Spleen (tissue), 11 donors: ENCODE data around the gene FUOM. TPM values are rescaled to one million over a fixed set of nuclear protein-coding genes. Genes with fewer than 3 reads are reported as not detected.
A peak's percentile ranks its signal among the peaks of the same experiment; 100 is the strongest.

ENCODE experiments used
- DNase-seq: peaks from one replicate; pipeline ENCODE4 v3.0.0-alpha.2; 2020
- H3K27ac ChIP-seq, 8 donors: fragments of 200-600 bp; sonication (generic) in 7 of 8; 1 replicate in 4 of 8; 2 replicates in 4 of 8; pipeline versions ENCODE4 v1.5.0 to v1.8.0; 2016 to 2021; ENCODE audit warnings: inconsistent platforms in 4 of 8, mild to moderate bottlenecking in 4 of 8, moderate library complexity in 1 of 8
- H3K27me3 ChIP-seq, 7 donors: fragments of 200-600 bp; sonication (generic) in 6 of 7; replicated peaks in 1 of 7; 1 replicate in 4 of 7; 2 replicates in 3 of 7; pipeline versions ENCODE4 v1.5.0 to v1.8.0; 2016 to 2021; ENCODE audit warnings: inconsistent platforms in 3 of 7, mild to moderate bottlenecking in 1 of 7
- H3K36me3 ChIP-seq, 6 donors: fragments of 200-600 bp; sonication (generic) in 5 of 6; 1 replicate in 4 of 6; 2 replicates in 2 of 6; pipeline versions ENCODE4 v1.5.0 to v1.8.0; 2016 to 2021; ENCODE audit warnings: inconsistent platforms in 2 of 6
- H3K4me1 ChIP-seq, 6 donors: fragments of 200-600 bp; sonication (generic) in 5 of 6; 1 replicate in 3 of 6; 2 replicates in 3 of 6; pipeline versions ENCODE4 v1.5.0 to v1.8.0; 2016 to 2021; ENCODE audit warnings: inconsistent platforms in 3 of 6
- H3K4me3 ChIP-seq, 8 donors: fragments of 200-600 bp; sonication (generic) in 7 of 8; 1 replicate in 4 of 8; 2 replicates in 4 of 8; pipeline versions ENCODE4 v1.5.0 to v1.8.0; 2016 to 2021; ENCODE audit warnings: inconsistent platforms in 4 of 8, mild to moderate bottlenecking in 4 of 8, moderate library complexity in 2 of 8
- H3K9me3 ChIP-seq, 8 donors: fragments of 200-600 bp; sonication (generic) in 7 of 8; 1 replicate in 4 of 8; 2 replicates in 4 of 8; pipeline versions ENCODE4 v1.5.0 to v1.8.0; 2016 to 2021; ENCODE audit warnings: inconsistent platforms in 4 of 8
- CTCF ChIP-seq, 11 experiments: fragments of 200-600 bp in 7 of 11; fragments of 450-650 bp in 4 of 11; sonication (generic) in 4 of 11; IDR thresholded peaks in 8 of 11; conservative IDR thresholded peaks in 3 of 11; 1 replicate in 7 of 11; 2 replicates in 4 of 11; pipeline versions ENCODE4 v1.4.0 to v1.8.0; 2016 to 2021; ENCODE audit warnings: antibody characterized with exemption in 11 of 11, inconsistent platforms in 4 of 11, mild to moderate bottlenecking in 1 of 11
- POLR2A ChIP-seq, 3 donors: fragments of 450-650 bp; IDR thresholded peaks; one replicate each; pipeline ENCODE4 v1.5.1; 2017; ENCODE audit warnings: antibody characterized with exemption in 3 of 3, mild to moderate bottlenecking in 1 of 3
- POLR2AphosphoS5 ChIP-seq, 3 donors: sonication (generic); formaldehyde crosslinking; IDR thresholded peaks; one replicate each; pipeline ENCODE4 v1.5.1; 2017; ENCODE audit warnings: antibody characterized with exemption in 3 of 3
- WGBS, 5 donors: extraction: QIAGEN DNeasy Blood & Tissue Kit in 3 of 5; methylation state at CpG; one replicate each; pipeline versions ENCODE4 v1.1.5 to v1.1.7; 2013 to 2018; 5-methylcytosine and 5-hydroxymethylcytosine counted together
- intact Hi-C: fragments of 100-400 bp; cut with DNase I; formaldehyde crosslinking; loops from one replicate; pipeline ENCODE4 v1.15.0; 2023; ENCODE audit warnings: low total_unique reads
- polyA plus RNA-seq, 3 donors: library from polyadenylated mRNA; stranded (reverse); fragments of 200-250 nt; gene quantifications; one replicate each; pipeline ENCODE4 v1.2.1, GENCODE V29; 2013
- total RNA-seq, 7 donors: library from RNA; depleted of rRNA in 3 of 7; stranded (reverse); fragments of >200 nt in 3 of 7; fragmentation: NEBNext Ultra II Directional in 4 of 7; extraction: Animal tissue kit (Norgen Biotek cat#: 25700) in 4 of 7; gene quantifications; one replicate each; pipeline versions ENCODE4 v1.1.0 to v1.2.1, GENCODE V29; 2016 to 2021
- donor health status: healthy with polysubstance abuse.
- donor health status: DM: no; HTN: no; CAD: no; lungs with moderate emphysema.
- donor health status: DM: no; HTN: no; CAD: no.
- donor health status: Bipolar disorder and iron deficiency.
- donor health status: healthy.
- donor health status: DM: no; HTN: no; CAD: no.
- donor health status: DM: yes; HTN: yes; CAD: no.

The FUOM gene
- total and polyA plus RNA-seq, 10 donors = 25.3 to 79.6 (median 34.6) TPM

- Histone ChIP-seq H3K4me3 (peak overlapping the region; percentile 67 to 94 (median 86)), H3K27me3 (no peaks in the 10 kb centered on the region), H3K36me3 (peaks cover 0 to 48% (median 34%) of the 10 kb centered on the region in 6 donors), H3K9me3 (no peaks in the 10 kb centered on the region), H3K4me1 (peaks cover 22 to 79% (median 55%) of the 10 kb centered on the region in 6 donors), H3K27ac (peak overlapping the region; percentile 83 to 94 (median 86))
- TF ChIP-seq CTCF (IDR thresholded peaks at IDR 0.05 in 8 of 11, conservative IDR thresholded peaks at IDR 0.05 in 3 of 11) (no peak), POLR2AphosphoS5 (IDR thresholded peaks at IDR 0.05) (no peak), POLR2A (IDR thresholded peaks at IDR 0.05) (no peak)
- no peak for DNase-seq
- intact Hi-C loops = no loop called here
- 27 to 39% (median 32%) methylated on average over 20 to 21 of the region's 21 CpGs for WGBS, 5 donors
These were observed 37.0 kb upstream of the FUOM start for GRCh38 chr10:133394801-133395221.

GRCh38 chr10:133394064-133394663, 36.3 kb upstream of the FUOM start, which contains the start of gene MTG1:
MTG1 (plus strand) TSS chr10:133394157; CDS start chr10:133394221, 64 bp downstream.
- WGBS, 5 donors = 0 to 1% (median 1%) methylated on average over 16 to 68 of the region's 69 CpGs
- intact Hi-C loops = no loop called here
- Histone ChIP-seq H3K4me1 (peaks cover 27 to 79% (median 61%) of the 10 kb centered on the region in 6 donors), H3K4me3 (peak within 1 kb of the TSS; percentile 67 to 94 (median 86)), H3K9me3 (no peaks in the 10 kb centered on the region), H3K27me3 (no peaks in the 10 kb centered on the region), H3K36me3 (peaks cover 0 to 42% (median 28%) of the 10 kb centered on the region in 6 donors), H3K27ac (peak within 1 kb of the TSS; percentile 83 to 94 (median 88))
- TF ChIP-seq POLR2AphosphoS5 (IDR thresholded peaks at IDR 0.05) = peak; percentile 96 to 97 (median 96)
- TF ChIP-seq CTCF (IDR thresholded peaks at IDR 0.05 in 8 of 11, conservative IDR thresholded peaks at IDR 0.05 in 3 of 11) = peak in 7 of 11 experiments; percentile 20 to 53 (median 44)
- TF ChIP-seq POLR2A (IDR thresholded peaks at IDR 0.05) = peak; percentile 32 to 54 (median 34)
- peak; percentile 97 for DNase-seq

- WGBS, 5 donors = 33 to 36% (median 35%) methylated on average over 27 of the region's 27 CpGs
- no peak for DNase-seq
- peaks cover 0 to 35% (median 22%) of the 10 kb centered on the region in 6 donors for H3K36me3 ChIP-seq
- TF ChIP-seq POLR2AphosphoS5 (IDR thresholded peaks at IDR 0.05) = no peak
- TF ChIP-seq POLR2A (IDR thresholded peaks at IDR 0.05) = no peak
- no peak for TF ChIP-seq CTCF (IDR thresholded peaks at IDR 0.05 in 8 of 11, conservative IDR thresholded peaks at IDR 0.05 in 3 of 11)
- H3K27ac ChIP-seq = peak overlapping the region; percentile 83 to 94 (median 86)
- intact Hi-C loops = no loop called here
- H3K4me3 ChIP-seq = peak overlapping the region; percentile 67 to 94 (median 86)
- no peaks in the 10 kb centered on the region for H3K9me3 ChIP-seq
- H3K27me3 ChIP-seq = no peaks in the 10 kb centered on the region
- H3K4me1 ChIP-seq = peaks cover 27 to 83% (median 66%) of the 10 kb centered on the region in 6 donors
These were observed 35.7 kb upstream of the FUOM start for GRCh38 chr10:133393401-133394063.
